Heart right ventricle (tissue), 16 donors: ENCODE results near the gene STXBP2. TPM values are rescaled to one million over a fixed set of nuclear protein-coding genes. Genes with fewer than 3 reads are reported as not detected.

Experiments used
- ATAC-seq, 8 donors: fragments of 200-7000 bp; cut with Tn5 transposase; one replicate each; pipeline ENCODE4 v1.9.1; 2020; ENCODE audit warnings: mild to moderate bottlenecking in 8 of 8, moderate library complexity in 8 of 8, moderate number of reproducible peaks in 1 of 8
- DNase-seq, 2 donors: peaks; one replicate each; pipeline ENCODE4 v3.0.0-alpha.2; 2020
- H3K27ac ChIP-seq, 10 donors: fragments of 200-600 bp; sonication (generic) in 2 of 10; one replicate each; pipeline versions ENCODE4 v1.5.0 to v1.8.0; 2020 to 2022; ENCODE audit warnings: mild to moderate bottlenecking in 3 of 10
- H3K27me3 ChIP-seq, 7 donors: fragments of 200-600 bp; one replicate each; pipeline ENCODE4 v1.8.0; 2021 to 2022; ENCODE audit warnings: mild to moderate bottlenecking in 2 of 7
- H3K36me3 ChIP-seq, 9 donors: fragments of 200-600 bp; sonication (generic) in 1 of 9; one replicate each; pipeline versions ENCODE4 v1.5.0 to v1.8.0; 2020 to 2022; ENCODE audit warnings: mild to moderate bottlenecking in 2 of 9
- H3K4me1 ChIP-seq, 9 donors: fragments of 200-600 bp; sonication (generic) in 1 of 9; one replicate each; pipeline versions ENCODE4 v1.5.0 to v1.8.0; 2020 to 2022; ENCODE audit warnings: mild to moderate bottlenecking in 4 of 9
- H3K4me3 ChIP-seq, 10 donors: fragments of 200-600 bp; sonication (generic) in 2 of 10; one replicate each; pipeline versions ENCODE4 v1.5.0 to v1.8.0; 2020 to 2022; ENCODE audit warnings: mild to moderate bottlenecking in 7 of 10, moderate library complexity in 2 of 10
- H3K9me3 ChIP-seq, 11 donors: fragments of 200-600 bp in 10 of 11; sonication (generic) in 2 of 11; one replicate each; pipeline versions ENCODE4 v1.5.0 to v1.8.0; 2013 to 2022; ENCODE audit warnings: mild to moderate bottlenecking in 2 of 11, control low read depth in 1 of 11, moderate library complexity in 1 of 11
- CTCF ChIP-seq, 9 donors: fragments of 200-600 bp; sonication (generic) in 2 of 9; IDR thresholded peaks; one replicate each; pipeline versions ENCODE4 v1.5.0 to v1.8.0; 2021 to 2022; ENCODE audit warnings: antibody characterized with exemption in 9 of 9, mild to moderate bottlenecking in 5 of 9, moderate library complexity in 1 of 9
- WGBS, 2 donors: extraction: QIAGEN DNeasy Blood & Tissue Kit; methylation state at CpG; one replicate each; pipeline ENCODE4 v1.1.7; 2013; ENCODE audit warnings: inconsistent platforms in 1 of 2; 5-methylcytosine and 5-hydroxymethylcytosine counted together
- intact Hi-C, 10 donors: fragments of 100-400 bp; cut with DNase I; formaldehyde crosslinking; loops; one replicate each; pipeline versions ENCODE4 v1.11.1 to v1.14.2; 2022
- polyA plus RNA-seq, 2 donors: library from polyadenylated mRNA; stranded (reverse); fragments of 200-250 nt; gene quantifications; one replicate each; pipeline ENCODE4 v1.2.3, GENCODE V29; 2013
- total RNA-seq, 10 donors: library from RNA; stranded (reverse); fragmentation: NEBNext Ultra II Directional in 3 of 10; extraction: Animal tissue kit (Norgen Biotek cat#: 25700) in 3 of 10; gene quantifications; one replicate each; pipeline versions ENCODE4 v1.2.1 to v1.2.4, GENCODE V29; 2021 to 2023
- donor health status: Arrhythmogenic right ventricular cardiomyopathy.
- donor health status: ischemic (EF 13 %, LVEDD 7.1; RV severe dilation, severe dysfunction).
- donor health status: healthy with polysubstance abuse.
- donor health status: DM: no; HTN: yes; CAD: no.
- donor health status: DM: no; HTN: no; CAD: no.
- donor health status: ischemic (EF 25% LVEDD 6.9; RV normal size, moderate dysfunction).
- donor health status: ischemic (EF 25% LVEDD 5.7; RV mildly dilated, moderate dysfunction).
- donor health status: healthy.
- donor health status: DM: yes; HTN: yes; CAD: no.
- donor health status: Ischemic cardiomyopathy.
- donor health status: ischemic (EF 35%, LVEDD 5.7; RV mildly dilated, moderate dysfunction).
- donor health status: nonischemic (EF 11% LVEDD 7.7; RV severe dilation, severe dysfunction).
- donor health status: DM: yes; HTN: yes; CAD: no.
- donor health status: PGD.
- donor health status: ischemic (EF 29% LVEDD 5.4; RV normal size, mild dysfunction).
- donor health status: nonischemic (EF 23%, LVEDD 6.1; RV moderate dilation, normal function).

STXBP2 gene
- total and polyA plus RNA-seq, 12 donors = 1.6 to 19.6 (median 4.0) TPM

GRCh38 chr19:7602240-7602934, 34.5 kb upstream of the STXBP2 start:
- WGBS, 2 donors = 31 to 32% methylated on average over 15 of the region's 15 CpGs
- no peak for ATAC-seq
- Histone ChIP-seq H3K4me1 (no peaks in the 10 kb centered on the region), H3K27ac (no peak overlapping the region), H3K36me3 (no peaks in the 10 kb centered on the region), H3K9me3 (no peaks in the 10 kb centered on the region), H3K27me3 (peaks cover 0 to 57% (median 44%) of the 10 kb centered on the region in 7 donors), H3K4me3 (no peak overlapping the region)
- no peak for DNase-seq
- intact Hi-C loops = no loop called here
- no peak for TF ChIP-seq CTCF (IDR thresholded peaks at IDR 0.05)

GRCh38 chr19:7602935-7603497, 33.9 kb upstream of the STXBP2 start:
- no peaks in the 10 kb centered on the region for H3K9me3 ChIP-seq
- ATAC-seq (no peak), DNase-seq (no peak)
- no peak for TF ChIP-seq CTCF (IDR thresholded peaks at IDR 0.05)
- H3K4me1 ChIP-seq = no peaks in the 10 kb centered on the region
- 65 to 74% methylated on average over 11 of the region's 11 CpGs for WGBS, 2 donors
- no peak overlapping the region for H3K4me3 ChIP-seq
- no peaks in the 10 kb centered on the region for H3K36me3 ChIP-seq
- intact Hi-C loops = no loop called here
- peaks cover 0 to 53% (median 38%) of the 10 kb centered on the region in 7 donors for H3K27me3 ChIP-seq
- H3K27ac ChIP-seq = no peak overlapping the region

GRCh38 chr19:7603919-7604318, 33.0 kb upstream of the STXBP2 start:
- intact Hi-C loops = no loop called here
- no peak overlapping the region for H3K27ac ChIP-seq
- no peak overlapping the region for H3K4me3 ChIP-seq
- H3K27me3 ChIP-seq = peaks cover 0 to 51% (median 31%) of the 10 kb centered on the region in 7 donors
- DNase-seq = no peak
- no peak for ATAC-seq
- no peak for TF ChIP-seq CTCF (IDR thresholded peaks at IDR 0.05)
- no peaks in the 10 kb centered on the region for H3K4me1 ChIP-seq
- no peaks in the 10 kb centered on the region for H3K9me3 ChIP-seq
- no peaks in the 10 kb centered on the region for H3K36me3 ChIP-seq
- 71 to 74% methylated on average over 9 of the region's 9 CpGs for WGBS, 2 donors

- no peak overlapping the region for H3K27ac ChIP-seq
- 61 to 70% methylated on average over 14 of the region's 14 CpGs for WGBS, 2 donors
- intact Hi-C loops = no loop called here
- H3K27me3 ChIP-seq = peaks cover 0 to 51% (median 31%) of the 10 kb centered on the region in 7 donors
- no peak for ATAC-seq
- H3K36me3 ChIP-seq = no peaks in the 10 kb centered on the region
- no peak overlapping the region for H3K4me3 ChIP-seq
- H3K4me1 ChIP-seq = no peaks in the 10 kb centered on the region
- DNase-seq = no peak
- no peak for TF ChIP-seq CTCF (IDR thresholded peaks at IDR 0.05)
- no peaks in the 10 kb centered on the region for H3K9me3 ChIP-seq
Observed at GRCh38 chr19:7605490-7606222, 31.3 kb upstream of the STXBP2 start.
